Panc1 (cell line): ENCODE results near the gene INPP5A. TPM values are rescaled to one million over a fixed set of nuclear protein-coding genes. Genes with fewer than 3 reads are reported as not detected.

Experiments
- ATAC-seq: fragments of 200-7000 bp; cut with Tn5 transposase; 2 replicates; pipeline ENCODE4 v1.9.1; 2020; ENCODE audit warnings: mild to moderate bottlenecking, moderate library complexity
- BruUV-seq: library from RNA; stranded (reverse); fragments of 400-500 nt; replicated peaks from 2 replicates; lab custom pipeline; 2021; lab: Mats Ljungman, UMichigan
- CTCF ChIA-PET: fragments of 300-600 bp; sonication (Branson Sonifier 250); formaldehyde crosslinking; loops from one replicate; lab custom pipeline; 2022; ENCODE audit warnings: antibody characterized with exemption; lab: Charles Lee
- POLR2A ChIA-PET: fragments of 300-600 bp; sonication (Branson Sonifier 250); formaldehyde crosslinking; loops from one replicate; lab custom pipeline; 2022; ENCODE audit warnings: antibody characterized with exemption; lab: Charles Lee
- DNase-seq: peaks from one replicate; pipeline ENCODE4 v3.0.0-alpha.2; 2010; ENCODE audit warnings: low read depth, low spot score
- H3K27ac ChIP-seq: 2 replicates; pipeline ENCODE4 v1.5.1; 2011; ENCODE audit warnings: mild to moderate bottlenecking, low read length, inconsistent platforms
- H3K27me3 ChIP-seq: fragments of 200-500 bp; sonication (Bioruptor generic); 2 replicates; pipeline ENCODE4 v1.6.0; 2014; ENCODE audit warnings: low read length, inconsistent platforms; ENCODE audit not compliant: control insufficient read depth, insufficient read depth
- H3K36me3 ChIP-seq: fragments of 200-500 bp; sonication (Bioruptor generic); 2 replicates; pipeline ENCODE4 v1.5.1; 2014; ENCODE audit warnings: inconsistent platforms, mild to moderate bottlenecking, low read length, moderate library complexity; ENCODE audit not compliant: control insufficient read depth, insufficient read depth
- H3K4me1 ChIP-seq: 2 replicates; pipeline ENCODE4 v1.5.1; 2011; ENCODE audit warnings: inconsistent platforms, mild to moderate bottlenecking, low read length, moderate library complexity; ENCODE audit not compliant: control insufficient read depth, insufficient read depth
- H3K4me3 ChIP-seq, 2 experiments: 2 replicates each; pipeline ENCODE4 v1.5.1; 2011 to 2012; ENCODE audit warnings: low read depth in 2 of 2, low read length in 2 of 2, mild to moderate bottlenecking in 2 of 2, inconsistent platforms in 1 of 2, moderate library complexity in 1 of 2
- H3K9me3 ChIP-seq: fragments of 200-500 bp; sonication (Bioruptor generic); 2 replicates; pipeline ENCODE4 v1.5.1; 2014; ENCODE audit warnings: low read depth, mild to moderate bottlenecking, inconsistent platforms, low read length, moderate library complexity; ENCODE audit not compliant: control insufficient read depth, insufficient read depth
- POLR2AphosphoS5 ChIP-seq: IDR thresholded peaks from 2 replicates; pipeline ENCODE4 v1.6.1; 2012; ENCODE audit warnings: mild to moderate bottlenecking, low read depth, low read length, moderate library complexity
- SIN3A ChIP-seq: IDR thresholded peaks from 2 replicates; pipeline ENCODE4 v1.6.1; 2012; ENCODE audit warnings: low read depth, mild to moderate bottlenecking, low read length, moderate library complexity, borderline replicate concordance; ENCODE audit not compliant: insufficient read depth
- TCF7L2 ChIP-seq: IDR thresholded peaks from 2 replicates; pipeline ENCODE4 v1.6.1; 2011; ENCODE audit warnings: mild to moderate bottlenecking, low read depth, low read length, inconsistent platforms
- in situ Hi-C: cut with HindIII; loops from 2 replicates; pipeline ENCODE4 v1.10.0; 2016; ENCODE audit warnings: low sequenced_read_pairs, low pct_unique_long_range_greater_than_20kb
- intact Hi-C: fragments of 100-400 bp; cut with micrococcal nuclease; formaldehyde crosslinking; loops from one replicate; pipeline ENCODE4 v1.10.0; 2022; ENCODE audit not compliant: unreplicated experiment
- total RNA-seq: library from RNA; stranded (reverse); gene quantifications from one replicate; pipeline ENCODE4 v1.2.1, GENCODE V29; 2021; ENCODE audit not compliant: unreplicated experiment
- TF ChIP-seq, protein P1 (sequence below): fragments of 450-650 bp; IDR thresholded peaks from 2 replicates; pipeline ENCODE4 v1.5.1; 2017; ENCODE audit warnings: mild to moderate bottlenecking
- TF ChIP-seq, protein P2 (sequence below), 2 experiments: IDR thresholded peaks; 2 replicates each; pipeline ENCODE4 v1.6.1; 2011 to 2012; ENCODE audit warnings: low read depth in 2 of 2, control low read depth in 1 of 2, low read length in 1 of 2, mild to moderate bottlenecking in 1 of 2, moderate library complexity in 1 of 2; ENCODE audit not compliant: insufficient read depth in 1 of 2

INPP5A gene
- total RNA-seq, 1 experiment from 2014 or later: 60.0 TPM

DNA sequence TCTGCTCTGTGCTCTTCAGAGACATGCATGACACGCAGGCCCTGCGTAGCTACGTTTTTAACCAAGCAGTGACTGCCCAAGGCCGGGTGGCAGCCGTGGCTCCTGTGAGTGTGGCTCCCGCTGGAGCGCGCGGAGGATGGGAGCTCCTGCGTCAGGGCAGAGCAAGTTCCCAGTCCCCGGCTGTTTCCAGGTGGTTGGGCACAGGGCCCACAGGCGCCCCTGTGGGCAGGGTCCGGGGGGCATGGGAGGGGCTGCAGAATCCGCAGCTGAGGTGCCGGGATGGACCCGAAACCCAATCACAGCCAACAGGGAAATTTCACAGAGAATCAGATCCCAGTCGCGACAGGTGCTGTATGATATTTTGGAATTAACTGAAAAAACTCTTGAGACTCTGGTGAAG is 238.6 kb downstream of the INPP5A start:
- in situ Hi-C loops (no loop called here), intact Hi-C loops (no loop called here)
- peaks cover 9% of the 10 kb centered on the region for H3K4me1 ChIP-seq
- BruUV-seq: no TSS peak
- POLR2A ChIA-PET: no interaction called here
- CTCF ChIA-PET: interaction anchor here (1.0 kb wide), 1 partner anchor 18 kb away, joined by 3 read pairs; no protein-coding TSS in a partner anchor
- DNase-seq (no peak), ATAC-seq (no peak)
- TF ChIP-seq, protein P1, sequence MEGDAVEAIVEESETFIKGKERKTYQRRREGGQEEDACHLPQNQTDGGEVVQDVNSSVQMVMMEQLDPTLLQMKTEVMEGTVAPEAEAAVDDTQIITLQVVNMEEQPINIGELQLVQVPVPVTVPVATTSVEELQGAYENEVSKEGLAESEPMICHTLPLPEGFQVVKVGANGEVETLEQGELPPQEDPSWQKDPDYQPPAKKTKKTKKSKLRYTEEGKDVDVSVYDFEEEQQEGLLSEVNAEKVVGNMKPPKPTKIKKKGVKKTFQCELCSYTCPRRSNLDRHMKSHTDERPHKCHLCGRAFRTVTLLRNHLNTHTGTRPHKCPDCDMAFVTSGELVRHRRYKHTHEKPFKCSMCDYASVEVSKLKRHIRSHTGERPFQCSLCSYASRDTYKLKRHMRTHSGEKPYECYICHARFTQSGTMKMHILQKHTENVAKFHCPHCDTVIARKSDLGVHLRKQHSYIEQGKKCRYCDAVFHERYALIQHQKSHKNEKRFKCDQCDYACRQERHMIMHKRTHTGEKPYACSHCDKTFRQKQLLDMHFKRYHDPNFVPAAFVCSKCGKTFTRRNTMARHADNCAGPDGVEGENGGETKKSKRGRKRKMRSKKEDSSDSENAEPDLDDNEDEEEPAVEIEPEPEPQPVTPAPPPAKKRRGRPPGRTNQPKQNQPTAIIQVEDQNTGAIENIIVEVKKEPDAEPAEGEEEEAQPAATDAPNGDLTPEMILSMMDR: no peak
- TF ChIP-seq TCF7L2: no peak
- H3K4me3 ChIP-seq: no peak overlapping the region
- H3K36me3 ChIP-seq: no peaks in the 10 kb centered on the region
- H3K27me3 ChIP-seq: no peaks in the 10 kb centered on the region
- no peaks in the 10 kb centered on the region for H3K9me3 ChIP-seq
- H3K27ac ChIP-seq: no peak overlapping the region

DNA sequence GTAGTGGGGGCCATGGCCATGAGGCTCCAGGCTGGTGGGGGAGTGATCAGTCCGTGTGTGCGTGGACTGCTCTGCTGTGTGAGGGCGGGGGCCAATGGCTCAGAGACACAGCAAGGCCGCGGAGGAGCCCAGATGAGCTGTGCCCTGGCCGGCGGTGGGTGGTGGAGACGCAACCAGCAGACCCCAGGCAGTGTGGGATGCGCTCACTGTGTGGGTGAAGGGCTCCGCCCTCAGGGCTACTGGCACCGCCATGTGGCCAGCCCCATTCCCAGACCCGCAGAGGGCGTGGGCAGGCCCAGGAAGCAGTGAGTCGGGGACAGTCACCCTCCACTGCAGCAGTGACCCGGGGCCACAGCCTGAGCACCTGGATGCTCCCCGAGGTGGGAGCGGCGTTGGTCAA is 239.2 kb downstream of the INPP5A start:
- Histone ChIP-seq H3K4me3 (no peak overlapping the region), H3K27me3 (no peaks in the 10 kb centered on the region), H3K4me1 (peaks cover 9% of the 10 kb centered on the region), H3K27ac (no peak overlapping the region), H3K36me3 (no peaks in the 10 kb centered on the region), H3K9me3 (no peaks in the 10 kb centered on the region)
- no peak for TF ChIP-seq POLR2AphosphoS5
- in situ Hi-C loops: no loop called here
- intact Hi-C loops: no loop called here
- ChIA-PET POLR2A (no interaction called here), CTCF (no interaction called here)
- ATAC-seq (no peak), DNase-seq (no peak)
- BruUV-seq: no TSS peak

DNA sequence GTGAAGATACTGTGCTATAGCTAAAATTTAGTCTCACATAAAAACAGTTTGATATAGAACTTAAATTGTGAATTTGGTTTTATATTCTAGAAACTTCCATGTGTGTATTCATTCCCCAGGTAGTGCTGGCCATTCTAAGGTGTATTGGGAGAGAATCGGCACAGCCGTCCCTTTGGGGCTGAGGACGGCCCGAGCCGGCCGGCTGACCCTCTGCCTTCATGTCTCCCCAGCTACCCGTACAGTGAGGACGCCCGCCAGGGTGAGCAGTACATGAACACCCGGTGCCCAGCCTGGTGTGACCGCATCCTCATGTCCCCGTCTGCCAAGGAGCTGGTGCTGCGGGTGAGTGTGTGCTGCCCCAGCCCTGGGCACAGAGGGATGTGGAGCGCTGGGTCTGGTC is 239.9 kb downstream of the INPP5A start:
- TF ChIP-seq POLR2AphosphoS5: no peak
- no peak for TF ChIP-seq SIN3A
- no peak for TF ChIP-seq TCF7L2
- TF ChIP-seq, protein P1: no peak
- TF ChIP-seq, protein P2, sequence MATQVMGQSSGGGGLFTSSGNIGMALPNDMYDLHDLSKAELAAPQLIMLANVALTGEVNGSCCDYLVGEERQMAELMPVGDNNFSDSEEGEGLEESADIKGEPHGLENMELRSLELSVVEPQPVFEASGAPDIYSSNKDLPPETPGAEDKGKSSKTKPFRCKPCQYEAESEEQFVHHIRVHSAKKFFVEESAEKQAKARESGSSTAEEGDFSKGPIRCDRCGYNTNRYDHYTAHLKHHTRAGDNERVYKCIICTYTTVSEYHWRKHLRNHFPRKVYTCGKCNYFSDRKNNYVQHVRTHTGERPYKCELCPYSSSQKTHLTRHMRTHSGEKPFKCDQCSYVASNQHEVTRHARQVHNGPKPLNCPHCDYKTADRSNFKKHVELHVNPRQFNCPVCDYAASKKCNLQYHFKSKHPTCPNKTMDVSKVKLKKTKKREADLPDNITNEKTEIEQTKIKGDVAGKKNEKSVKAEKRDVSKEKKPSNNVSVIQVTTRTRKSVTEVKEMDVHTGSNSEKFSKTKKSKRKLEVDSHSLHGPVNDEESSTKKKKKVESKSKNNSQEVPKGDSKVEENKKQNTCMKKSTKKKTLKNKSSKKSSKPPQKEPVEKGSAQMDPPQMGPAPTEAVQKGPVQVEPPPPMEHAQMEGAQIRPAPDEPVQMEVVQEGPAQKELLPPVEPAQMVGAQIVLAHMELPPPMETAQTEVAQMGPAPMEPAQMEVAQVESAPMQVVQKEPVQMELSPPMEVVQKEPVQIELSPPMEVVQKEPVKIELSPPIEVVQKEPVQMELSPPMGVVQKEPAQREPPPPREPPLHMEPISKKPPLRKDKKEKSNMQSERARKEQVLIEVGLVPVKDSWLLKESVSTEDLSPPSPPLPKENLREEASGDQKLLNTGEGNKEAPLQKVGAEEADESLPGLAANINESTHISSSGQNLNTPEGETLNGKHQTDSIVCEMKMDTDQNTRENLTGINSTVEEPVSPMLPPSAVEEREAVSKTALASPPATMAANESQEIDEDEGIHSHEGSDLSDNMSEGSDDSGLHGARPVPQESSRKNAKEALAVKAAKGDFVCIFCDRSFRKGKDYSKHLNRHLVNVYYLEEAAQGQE (IDR thresholded peaks at IDR 0.05; ENCODE audit: insufficient read depth in 1 of 2, low read depth in 2 of 2, low read length in 1 of 2): no peak
- POLR2A ChIA-PET: no interaction called here
- CTCF ChIA-PET: no interaction called here
- peaks cover 9% of the 10 kb centered on the region for H3K4me1 ChIP-seq
- in situ Hi-C loops (no loop called here), intact Hi-C loops (no loop called here)
- H3K27me3 ChIP-seq: no peaks in the 10 kb centered on the region
- no peaks in the 10 kb centered on the region for H3K9me3 ChIP-seq
- no peaks in the 10 kb centered on the region for H3K36me3 ChIP-seq
- H3K27ac ChIP-seq: no peak overlapping the region
- BruUV-seq: no TSS peak
- no peak overlapping the region for H3K4me3 ChIP-seq
- ATAC-seq (no peak), DNase-seq (no peak)
